SU-DHL-6 (cell line): Measurements from ENCODE around the gene BTNL2.
A peak's percentile ranks its signal among the peaks of the same experiment; 100 is the strongest.

Source experiments
- H2AFZ ChIP-seq: fragments of 200-600 bp; sonication (generic); 2 replicates; pipeline ENCODE4 v1.6.1; 2014; ENCODE audit warnings: low read depth, mild to moderate bottlenecking, moderate library complexity, mixed read lengths, antibody characterized with exemption, low read length; ENCODE audit not compliant: severe bottlenecking
- H3F3A ChIP-seq: fragments of 200-600 bp; shearing (Covaris generic); 2 replicates; pipeline ENCODE4 v1.6.0; 2016; ENCODE audit warnings: antibody characterized with exemption, mild to moderate bottlenecking; ENCODE audit not compliant: insufficient read depth
- H3K27ac ChIP-seq: fragments of 200-600 bp; sonication (generic); 2 replicates; pipeline ENCODE4 v1.5.1; 2016; ENCODE audit warnings: low read depth, mild to moderate bottlenecking, low read length, moderate library complexity, mixed read lengths
- H3K27me3 ChIP-seq: fragments of 200-600 bp; sonication (generic), shearing (Covaris generic); 2 replicates; pipeline ENCODE4 v1.6.0; 2014; ENCODE audit warnings: mild to moderate bottlenecking, low read length
- H3K36me3 ChIP-seq: fragments of 200-600 bp; sonication (generic); 2 replicates; pipeline ENCODE4 v1.6.1; 2014; ENCODE audit warnings: mild to moderate bottlenecking, low read length, mixed read lengths
- H3K4me2 ChIP-seq: fragments of 300-600, 200-600 bp; shearing (Covaris generic), sonication (generic); 2 replicates; pipeline ENCODE4 v1.6.0; 2014; ENCODE audit warnings: low read length, low read depth, mild to moderate bottlenecking; ENCODE audit not compliant: poor library complexity, severe bottlenecking
- H3K4me3 ChIP-seq: fragments of 200-600 bp; sonication (generic); 2 replicates; pipeline ENCODE4 v1.5.1; 2014; ENCODE audit warnings: antibody characterized with exemption, low read length, mild to moderate bottlenecking, mixed read lengths; ENCODE audit not compliant: insufficient read depth, poor library complexity, severe bottlenecking
- H3K79me2 ChIP-seq: fragments of 200-600 bp; sonication (generic); 2 replicates; pipeline ENCODE4 v1.6.1; 2014; ENCODE audit warnings: mild to moderate bottlenecking, low read length, moderate library complexity; ENCODE audit not compliant: insufficient read depth
- H3K9ac ChIP-seq: fragments of 200-600 bp; sonication (generic); 2 replicates; pipeline ENCODE4 v1.7.0; 2014; ENCODE audit warnings: mild to moderate bottlenecking, low read length
- H3K9me2 ChIP-seq: fragments of 200-600 bp; sonication (generic); replicated peaks from 2 replicates; pipeline ENCODE4 v1.6.1; 2014; ENCODE audit warnings: low read length; ENCODE audit not compliant: insufficient read depth
- H3K9me3 ChIP-seq: fragments of 200-600 bp; sonication (generic); 2 replicates; pipeline ENCODE4 v1.6.1; 2014; ENCODE audit warnings: low read length, mixed read lengths; ENCODE audit not compliant: insufficient read depth
- H4K20me1 ChIP-seq: fragments of 200-600 bp; sonication (generic); 2 replicates; pipeline ENCODE4 v1.6.1; 2014; ENCODE audit warnings: low read depth, mild to moderate bottlenecking, antibody characterized with exemption, low read length, moderate library complexity, mixed read lengths
- EZH2phosphoT487 ChIP-seq: fragments of 200-600 bp; sonication (generic), shearing (Covaris generic); conservative IDR thresholded peaks from 2 replicates; pipeline ENCODE4 v1.6.1; 2018; ENCODE audit warnings: mild to moderate bottlenecking, antibody characterized with exemption, low read length, moderate library complexity, mixed read lengths
- TF ChIP-seq, protein P1 (sequence below): fragments of 200-600 bp; sonication (generic); IDR thresholded peaks from one replicate; pipeline ENCODE4 v1.5.1; 2017; ENCODE audit warnings: antibody characterized with exemption, mild to moderate bottlenecking, low read length, moderate library complexity; ENCODE audit not compliant: insufficient read depth, poor library complexity, severe bottlenecking

The BTNL2 gene

DNA sequence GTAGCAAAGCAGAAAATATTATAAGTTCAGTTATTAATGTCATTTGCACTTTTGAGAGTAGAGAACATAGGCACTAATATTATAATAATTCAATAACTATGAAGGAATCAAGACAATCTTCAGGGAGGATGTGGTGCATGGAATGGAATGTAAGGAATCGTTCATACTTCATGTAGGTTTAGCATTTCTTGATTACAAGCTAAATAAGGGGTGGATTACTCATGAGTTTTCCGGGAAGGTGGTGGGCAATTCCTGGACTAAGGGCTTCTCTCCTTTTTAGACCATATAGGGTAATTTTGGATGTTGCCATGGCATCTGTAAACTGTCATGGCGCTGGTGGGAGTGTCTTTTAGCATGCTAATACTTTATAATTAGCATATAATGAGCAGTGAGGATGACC, 9.1 kb upstream of the BTNL2 start:
- Histone ChIP-seq H3K27ac (no peak overlapping the region), H3F3A (no peaks in the 10 kb centered on the region), H3K9ac (peak overlapping the region; percentile 33; the same call in 1 of the 2 replicates), H3K27me3 (no peaks in the 10 kb centered on the region), H4K20me1 (no peaks in the 10 kb centered on the region), H3K4me3 (no peak overlapping the region), H3K9me2 (no peaks in the 10 kb centered on the region), H3K79me2 (no peaks in the 10 kb centered on the region), H2AFZ (peak overlapping the region; percentile 90), H3K9me3 (no peaks in the 10 kb centered on the region), H3K36me3 (no peaks in the 10 kb centered on the region), H3K4me2 (peak overlapping the region; percentile 52)
- TF ChIP-seq, protein P1, sequence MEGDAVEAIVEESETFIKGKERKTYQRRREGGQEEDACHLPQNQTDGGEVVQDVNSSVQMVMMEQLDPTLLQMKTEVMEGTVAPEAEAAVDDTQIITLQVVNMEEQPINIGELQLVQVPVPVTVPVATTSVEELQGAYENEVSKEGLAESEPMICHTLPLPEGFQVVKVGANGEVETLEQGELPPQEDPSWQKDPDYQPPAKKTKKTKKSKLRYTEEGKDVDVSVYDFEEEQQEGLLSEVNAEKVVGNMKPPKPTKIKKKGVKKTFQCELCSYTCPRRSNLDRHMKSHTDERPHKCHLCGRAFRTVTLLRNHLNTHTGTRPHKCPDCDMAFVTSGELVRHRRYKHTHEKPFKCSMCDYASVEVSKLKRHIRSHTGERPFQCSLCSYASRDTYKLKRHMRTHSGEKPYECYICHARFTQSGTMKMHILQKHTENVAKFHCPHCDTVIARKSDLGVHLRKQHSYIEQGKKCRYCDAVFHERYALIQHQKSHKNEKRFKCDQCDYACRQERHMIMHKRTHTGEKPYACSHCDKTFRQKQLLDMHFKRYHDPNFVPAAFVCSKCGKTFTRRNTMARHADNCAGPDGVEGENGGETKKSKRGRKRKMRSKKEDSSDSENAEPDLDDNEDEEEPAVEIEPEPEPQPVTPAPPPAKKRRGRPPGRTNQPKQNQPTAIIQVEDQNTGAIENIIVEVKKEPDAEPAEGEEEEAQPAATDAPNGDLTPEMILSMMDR: no peak
- TF ChIP-seq EZH2phosphoT487: no peak

DNA sequence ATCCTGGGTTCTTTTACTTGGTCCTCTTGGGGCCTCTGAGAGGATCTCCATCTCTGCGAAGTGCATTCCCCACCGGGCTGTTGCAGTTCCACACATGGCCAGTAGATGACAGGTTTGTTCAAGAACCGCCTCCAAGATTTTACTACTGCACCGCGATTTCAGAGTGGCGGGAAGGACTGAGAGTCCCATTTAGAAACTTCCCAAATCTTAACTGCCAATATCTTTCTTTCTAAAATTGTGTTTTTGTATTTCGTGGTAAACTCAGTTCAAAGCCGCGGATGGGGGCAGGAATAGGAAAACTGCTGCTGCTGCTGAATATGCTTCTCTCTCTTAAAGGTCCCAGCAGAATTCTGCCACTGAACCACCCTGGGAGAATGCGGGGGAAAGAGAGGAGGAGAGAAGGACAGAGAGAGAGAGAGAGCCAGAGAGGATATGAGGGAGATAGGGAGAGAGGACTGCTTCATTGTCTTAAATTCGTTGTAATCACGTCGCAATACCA, 8.6 kb upstream of the BTNL2 start:
- Histone ChIP-seq H3K27ac (no peak overlapping the region), H3K79me2 (no peaks in the 10 kb centered on the region), H3F3A (no peaks in the 10 kb centered on the region), H3K9me3 (no peaks in the 10 kb centered on the region), H4K20me1 (no peaks in the 10 kb centered on the region), H3K27me3 (no peaks in the 10 kb centered on the region), H3K9me2 (no peaks in the 10 kb centered on the region), H3K9ac (peak overlapping the region; percentile 33; the same call in 1 of the 2 replicates), H3K36me3 (no peaks in the 10 kb centered on the region), H3K4me2 (peak overlapping the region; percentile 52), H3K4me3 (peak overlapping the region; percentile 29), H2AFZ (peak overlapping the region; percentile 90)
- TF ChIP-seq EZH2phosphoT487: no peak
- TF ChIP-seq, protein P1: peak; percentile 100

DNA sequence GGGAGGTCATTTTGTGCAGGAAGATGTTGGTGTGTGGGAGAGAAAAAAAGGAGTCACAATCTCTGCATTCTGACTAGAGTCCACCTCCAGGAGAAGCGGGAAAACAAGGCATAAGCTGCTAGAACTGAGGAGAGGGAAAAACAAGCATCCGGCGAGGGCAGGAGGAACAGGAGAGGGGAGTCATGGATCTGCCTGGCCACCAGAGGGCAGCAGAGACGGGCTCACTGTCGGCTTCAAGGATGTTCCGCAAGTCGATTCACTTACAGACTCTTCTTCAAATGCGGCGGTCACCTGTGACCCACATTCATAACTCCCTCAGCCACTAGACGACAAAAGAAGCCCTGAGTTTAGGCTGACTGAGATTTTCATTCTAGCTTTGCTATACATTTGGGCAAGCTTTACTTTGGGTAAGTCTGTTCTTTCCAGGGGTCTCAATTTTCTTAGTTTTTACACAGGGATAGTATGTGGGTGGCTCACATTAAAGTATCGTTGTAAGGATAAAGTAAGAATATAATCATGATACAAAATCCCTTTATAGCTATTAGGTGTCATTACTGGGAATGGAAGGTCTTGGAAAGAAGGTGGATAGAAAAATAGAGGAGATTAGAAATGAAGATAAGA, 6.6 kb upstream of the BTNL2 start:
- Histone ChIP-seq H3K9me2 (no peaks in the 10 kb centered on the region), H3K27ac (no peak overlapping the region), H3F3A (no peaks in the 10 kb centered on the region), H3K27me3 (no peaks in the 10 kb centered on the region), H3K36me3 (no peaks in the 10 kb centered on the region), H4K20me1 (no peaks in the 10 kb centered on the region), H2AFZ (no peak overlapping the region), H3K79me2 (no peaks in the 10 kb centered on the region), H3K9me3 (no peaks in the 10 kb centered on the region), H3K9ac (no peak overlapping the region), H3K4me3 (no peak overlapping the region), H3K4me2 (no peak overlapping the region)
- no peak for TF ChIP-seq EZH2phosphoT487
- TF ChIP-seq, protein P1: peak; percentile 94
